ENCODE results near the gene PNMA6F.

GRCh38 chrX:153327561-153327960, 6.0 kb upstream of the PNMA6F start:
- TF ChIP-seq CTCF (IDR thresholded peaks at IDR 0.05) (no peak), POLR2A (IDR thresholded peaks at IDR 0.05) (no peak)

All from suprapubic skin (tissue), 3 donors.